COLO668 (cell line): ENCODE results near the gene SHISAL1.
"Not testable (repeated sequence)": the region's sequence is repeated elsewhere in the genome, so short reads cannot be mapped to it uniquely, and the experiment has no call there.

Experiments used
- DNase-seq: peaks from one replicate; lab custom pipeline; 2025; ENCODE audit not compliant: unreplicated experiment; lab: John Stamatoyannopoulos, UW

SHISAL1 gene

GRCh38 chr22:44242946-44243724 is 69.6 kb downstream of the SHISAL1 start:
- DNase-seq, result no peak

GRCh38 chr22:44241121-44241520 is 71.6 kb downstream of the SHISAL1 start:
- DNase-seq, result not testable (repeated sequence)

GRCh38 chr22:44237290-44237689 is 75.5 kb downstream of the SHISAL1 start:
- DNase-seq, result no peak

- DNase-seq, result not testable (repeated sequence)
Observed at GRCh38 chr22:44234372-44234771, 78.4 kb downstream of the SHISAL1 start.

- DNase-seq, result no peak
Observed at GRCh38 chr22:44231233-44231632, 81.5 kb downstream of the SHISAL1 start.

GRCh38 chr22:44229809-44230208 is 82.9 kb downstream of the SHISAL1 start:
- no peak for DNase-seq

GRCh38 chr22:44229331-44229730 is 83.4 kb downstream of the SHISAL1 start:
- DNase-seq, result no peak

- no peak for DNase-seq
Observed at GRCh38 chr22:44225812-44226211, 86.9 kb downstream of the SHISAL1 start.

GRCh38 chr22:44225091-44225689 is 87.6 kb downstream of the SHISAL1 start:
- DNase-seq, result no peak

GRCh38 chr22:44224166-44224565 is 88.6 kb downstream of the SHISAL1 start:
- DNase-seq, result no peak

GRCh38 chr22:44221710-44222475 is 90.9 kb downstream of the SHISAL1 start:
- DNase-seq, result no peak

GRCh38 chr22:44220727-44221680 is 91.7 kb downstream of the SHISAL1 start:
- DNase-seq, result no peak

GRCh38 chr22:44219101-44219870 is 93.5 kb downstream of the SHISAL1 start:
- no peak for DNase-seq

GRCh38 chr22:44218071-44218470 is 94.7 kb downstream of the SHISAL1 start:
- DNase-seq, result no peak

GRCh38 chr22:44217346-44217745 is 95.4 kb downstream of the SHISAL1 start:
- no peak for DNase-seq

- DNase-seq, result no peak
Observed at GRCh38 chr22:44215287-44215686, 97.5 kb downstream of the SHISAL1 start.

- DNase-seq, result no peak
Observed at GRCh38 chr22:44214764-44215163, 98.0 kb downstream of the SHISAL1 start.

- DNase-seq, result no peak
Observed at GRCh38 chr22:44214187-44214586, 98.6 kb downstream of the SHISAL1 start.

GRCh38 chr22:44213489-44214043 is 99.2 kb downstream of the SHISAL1 start:
- DNase-seq, result no peak

- no peak for DNase-seq
Observed at GRCh38 chr22:44212936-44213335, 99.8 kb downstream of the SHISAL1 start.
